HepG2 (cell line): ENCODE measurements around the gene SLC4A8. TPM values are rescaled to one million over a fixed set of nuclear protein-coding genes. Genes with fewer than 3 reads are reported as not detected.

Source experiments
- ATAC-seq: fragments of 200-7000 bp; cut with Tn5 transposase; 3 replicates; pipeline ENCODE4 v1.9.1; 2020; ENCODE audit warnings: mild to moderate bottlenecking, moderate library complexity
- BruUV-seq: library from RNA; stranded (reverse); fragments of 400-500 nt; replicated peaks from 2 replicates; lab custom pipeline; 2021; lab: Mats Ljungman, UMichigan
- CTCF ChIA-PET: fragments of 300-600 bp; formaldehyde crosslinking; extraction: SDS; loops from one replicate; lab custom pipeline; 2021; ENCODE audit warnings: low total read pairs, inconsistent platforms, low intra/inter-chr PET ratio; lab: Yijun Ruan, JAX
- POLR2A ChIA-PET: fragments of 350-600 bp; sonication (Branson Sonifier 250); formaldehyde crosslinking; loops from one replicate; lab custom pipeline; 2020; ENCODE audit warnings: antibody characterized with exemption, inconsistent platforms; lab: Yijun Ruan, JAX
- DNase-seq: peaks from one replicate; pipeline ENCODE4 v3.0.0-alpha.2; 2015; ENCODE audit warnings: low spot score
- FAIRE-seq: peaks from 3 replicates; lab custom pipeline; 2011; peaks lifted over from hg19 to GRCh38; lab: Jason Lieb, UNC
- H2AFZ ChIP-seq: one replicate; pipeline ENCODE4 v1.6.1; 2011; ENCODE audit warnings: low read length, inconsistent platforms
- H3K27ac ChIP-seq: fragments of 300-600 bp; 3 replicates; pipeline ENCODE4 v1.8.0; 2011; ENCODE audit warnings: mixed run types, mild to moderate bottlenecking, mixed read lengths, low read length, inconsistent platforms; ENCODE audit not compliant: insufficient read depth; ENCODE audit errors: extremely low read length
- H3K27me3 ChIP-seq, 2 experiments: fragments of 200-600 bp in 1 of 2; 2 replicates in 1 of 2; 3 replicates in 1 of 2; pipeline versions ENCODE4 v1.6.0 to v1.8.0; 2011; ENCODE audit warnings: low read length in 2 of 2, mild to moderate bottlenecking in 2 of 2, moderate library complexity in 2 of 2, inconsistent platforms in 1 of 2; ENCODE audit not compliant: insufficient read depth in 2 of 2, control insufficient read depth in 1 of 2
- H3K36me3 ChIP-seq, 2 experiments: fragments of 200-600 bp in 1 of 2; replicated peaks in 1 of 2; 2 replicates in 1 of 2; 3 replicates in 1 of 2; pipeline versions ENCODE4 v1.5.1 to v1.8.0; 2011; ENCODE audit warnings: low read length in 2 of 2, inconsistent platforms in 1 of 2; ENCODE audit not compliant: insufficient read depth in 2 of 2, control insufficient read depth in 1 of 2
- H3K4me1 ChIP-seq: 2 replicates; pipeline ENCODE4 v1.5.1; 2012; ENCODE audit warnings: low read length, inconsistent platforms; ENCODE audit not compliant: insufficient read depth
- H3K4me2 ChIP-seq: 2 replicates; pipeline ENCODE4 v1.6.0; 2011; ENCODE audit warnings: low read depth, low read length, inconsistent platforms
- H3K4me3 ChIP-seq, 3 experiments: fragments of 200-600 bp in 1 of 3; sonication (generic), shearing (Covaris generic) in 1 of 3; replicated peaks in 1 of 3; 2 replicates each; pipeline ENCODE4 v1.5.1; 2011 to 2016; ENCODE audit warnings: low read length in 3 of 3, inconsistent platforms in 2 of 3, low read depth in 2 of 3, mild to moderate bottlenecking in 2 of 3, control low read depth in 1 of 3, mixed read lengths in 1 of 3; ENCODE audit not compliant: insufficient read depth in 1 of 3
- H3K79me2 ChIP-seq: one replicate; pipeline ENCODE4 v1.6.1; 2011; ENCODE audit warnings: low read length, inconsistent platforms; ENCODE audit not compliant: insufficient read depth
- H3K9ac ChIP-seq: 2 replicates; pipeline ENCODE4 v1.6.0; 2011; ENCODE audit warnings: mild to moderate bottlenecking, low read depth, low read length, inconsistent platforms; ENCODE audit not compliant: insufficient read depth
- H3K9me3 ChIP-seq: 2 replicates; pipeline ENCODE4 v1.5.1; 2012; ENCODE audit warnings: mild to moderate bottlenecking, low read length
- H4K20me1 ChIP-seq: 2 replicates; pipeline ENCODE4 v1.6.0; 2011; ENCODE audit warnings: inconsistent platforms, mild to moderate bottlenecking, low read length, moderate library complexity; ENCODE audit not compliant: insufficient read depth
- CBX5 ChIP-seq: sonication (generic); formaldehyde crosslinking; IDR thresholded peaks from 2 replicates; pipeline ENCODE4 v1.4.0; 2020; ENCODE audit warnings: missing genetic modification reagents, borderline replicate concordance
- EZH2 ChIP-seq: conservative IDR thresholded peaks from 2 replicates; pipeline ENCODE4 v1.6.1; 2012; ENCODE audit warnings: mild to moderate bottlenecking, low read depth, low read length, moderate library complexity
- HNRNPH1 ChIP-seq: fragments of 200-400 bp; formaldehyde crosslinking; optimal IDR thresholded peaks from 2 replicates; pipeline ENCODE3; 2017; ENCODE audit warnings: mild to moderate bottlenecking, low read depth, low read length
- KLF16 ChIP-seq, 2 experiments: sonication (generic) in 1 of 2; formaldehyde crosslinking in 1 of 2; IDR thresholded peaks; 2 replicates each; pipeline versions ENCODE4 v1.6.1 to v1.8.0; 2016 to 2023; ENCODE audit warnings: missing genetic modification reagents in 2 of 2, missing compliant biosample characterization in 1 of 2
- KLF6 ChIP-seq: IDR thresholded peaks from 2 replicates; pipeline ENCODE4 v1.8.0; 2016; ENCODE audit warnings: missing biosample characterization, missing genetic modification reagents
- NFE2L2 ChIP-seq: fragments of 150-350 bp; IDR thresholded peaks from 2 replicates; pipeline ENCODE4 v1.6.1; 2014; ENCODE audit warnings: low read length
- NR2F2 ChIP-seq: IDR thresholded peaks from 2 replicates; pipeline ENCODE4 v1.6.1; 2012; ENCODE audit warnings: low read depth, inconsistent platforms, borderline replicate concordance
- PBX3 ChIP-seq: sonication (generic); formaldehyde crosslinking; IDR thresholded peaks from 2 replicates; pipeline ENCODE4 v1.8.1; 2023; ENCODE audit warnings: missing genetic modification reagents, inconsistent platforms, borderline replicate concordance
- SMC3 ChIP-seq: IDR thresholded peaks from 2 replicates; pipeline ENCODE4 v1.6.1; 2011; ENCODE audit warnings: low read length, improper control_type of control experiment
- THAP11 ChIP-seq: IDR thresholded peaks from 2 replicates; pipeline ENCODE4 v1.6.1; 2016; ENCODE audit warnings: missing biosample characterization, missing genetic modification reagents
- ZNF274 ChIP-seq: sonication (generic); formaldehyde crosslinking; IDR thresholded peaks from 2 replicates; pipeline ENCODE4 v1.5.1; 2020; ENCODE audit warnings: mild to moderate bottlenecking, missing genetic modification reagents
- ZNF296 ChIP-seq: sonication (generic); formaldehyde crosslinking; conservative IDR thresholded peaks from 2 replicates; pipeline ENCODE4 v1.5.0; 2020; ENCODE audit warnings: mild to moderate bottlenecking, missing genetic modification reagents
- ZNF441 ChIP-seq: sonication (generic); formaldehyde crosslinking; IDR thresholded peaks from 2 replicates; pipeline ENCODE4 v1.7.0; 2021; ENCODE audit warnings: missing genetic modification reagents, borderline replicate concordance
- WGBS: methylation state at CpG from one replicate; pipeline ENCODE4 v1.1.6; 2017; ENCODE audit warnings: low lambda C conversion rate; 5-methylcytosine and 5-hydroxymethylcytosine counted together
- in situ Hi-C: cut with HindIII; loops from 2 replicates; pipeline ENCODE4 v1.10.0; 2017; ENCODE audit warnings: low pct_unique_long_range_greater_than_20kb; ENCODE audit not compliant: extremely low pct_ligation_motif_present
- intact Hi-C: fragments of 100-400 bp; cut with micrococcal nuclease; formaldehyde crosslinking; loops from one replicate; pipeline ENCODE4 v1.10.0; 2022; ENCODE audit not compliant: unreplicated experiment
- polyA plus RNA-seq, 8 experiments: library from polyadenylated mRNA; depleted of rRNA in 3 of 8; stranded (reverse) in 7 of 8; unstranded in 1 of 8; fragments of >200 nt; fragmentation: Illumina TruSeq in 4 of 8; extraction: Trizol in 4 of 8; gene quantifications; 2 replicates each; pipeline versions ENCODE4 v1.2.1 to v1.2.3, GENCODE V29; 2011 to 2016; ENCODE audit warnings: low read depth in 4 of 8, missing spikeins in 1 of 8, mixed read lengths in 1 of 8; ENCODE audit not compliant: insufficient read depth in 1 of 8
- total RNA-seq, 5 experiments: library from RNA; depleted of rRNA; stranded (reverse); fragments of >200 nt; fragmentation: Illumina TruSeq; extraction: Trizol; gene quantifications; 2 replicates each; pipeline ENCODE4 v1.2.3, GENCODE V29; 2016; ENCODE audit warnings: low read depth in 1 of 5
- TF ChIP-seq, protein P1 (sequence below): sonication (generic); formaldehyde crosslinking; IDR thresholded peaks from 2 replicates; pipeline ENCODE4 v1.4.0; 2020; ENCODE audit warnings: missing genetic modification reagents, borderline replicate concordance
- TF ChIP-seq, protein P2 (sequence below): sonication (generic); formaldehyde crosslinking; IDR thresholded peaks from 2 replicates; pipeline ENCODE4 v1.5.1; 2020; ENCODE audit warnings: missing genetic modification reagents, mild to moderate bottlenecking, borderline replicate concordance

Gene SLC4A8
- total and polyA plus RNA-seq, 2 of the 13 experiments (the other 11 are each of a cell fraction or from before 2014, with no cell fraction given), result under 0.01 to 0.07 TPM

DNA sequence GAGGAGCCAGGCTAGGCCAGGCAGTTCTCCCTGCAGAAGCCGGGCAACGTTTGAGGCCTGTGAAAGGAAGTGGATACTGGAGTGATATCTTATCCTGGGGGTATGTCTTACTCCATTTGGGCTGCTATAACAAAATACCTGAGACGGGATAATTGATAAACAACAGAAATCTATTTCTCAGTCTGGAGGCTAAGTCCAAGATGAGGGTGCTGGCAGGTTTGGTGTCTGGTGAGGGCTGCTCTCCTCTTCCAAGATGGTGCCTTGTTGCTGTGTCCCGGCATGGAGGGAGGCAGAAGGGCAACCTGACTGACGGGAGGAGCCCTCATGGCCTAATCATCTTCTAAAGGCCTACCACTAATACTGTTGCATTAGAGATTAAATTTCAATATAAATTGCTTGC, 17.8 kb upstream of the SLC4A8 start:
- no peak for FAIRE-seq
- intact Hi-C loops (no loop called here), in situ Hi-C loops (no loop called here)
- Histone ChIP-seq H3K27me3 (no peaks in the 10 kb centered on the region), H3K4me2 (no peak overlapping the region), H3K4me1 (no peaks in the 10 kb centered on the region), H3K79me2 (no peaks in the 10 kb centered on the region), H2AFZ (no peak overlapping the region), H4K20me1 (no peaks in the 10 kb centered on the region), H3K9me3 (no peaks in the 10 kb centered on the region), H3K36me3 (no peaks in the 10 kb centered on the region), H3K9ac (no peak overlapping the region), H3K27ac (no peak overlapping the region), H3K4me3 (no peak overlapping the region)
- ChIA-PET POLR2A (no interaction called here), CTCF (no interaction called here)
- no TSS peak for BruUV-seq
- DNase-seq, result no peak
- 58% methylated on average over 5 of the region's 5 CpGs for WGBS
- TF ChIP-seq NR2F2 (no peak), SMC3 (no peak), ZNF441 (CRISPR knock-in tag) (no peak), HNRNPH1 (no peak), EZH2 (no peak), KLF16 (CRISPR knock-in tag; IDR thresholded peaks at IDR 0.05) (no peak), CBX5 (CRISPR knock-in tag) (no peak), ZNF274 (CRISPR knock-in tag) (no peak), NFE2L2 (no peak), KLF6 (CRISPR knock-in tag) (no peak), PBX3 (CRISPR knock-in tag) (no peak), ZNF296 (no peak), THAP11 (CRISPR knock-in tag) (no peak)
- TF ChIP-seq, protein P1, sequence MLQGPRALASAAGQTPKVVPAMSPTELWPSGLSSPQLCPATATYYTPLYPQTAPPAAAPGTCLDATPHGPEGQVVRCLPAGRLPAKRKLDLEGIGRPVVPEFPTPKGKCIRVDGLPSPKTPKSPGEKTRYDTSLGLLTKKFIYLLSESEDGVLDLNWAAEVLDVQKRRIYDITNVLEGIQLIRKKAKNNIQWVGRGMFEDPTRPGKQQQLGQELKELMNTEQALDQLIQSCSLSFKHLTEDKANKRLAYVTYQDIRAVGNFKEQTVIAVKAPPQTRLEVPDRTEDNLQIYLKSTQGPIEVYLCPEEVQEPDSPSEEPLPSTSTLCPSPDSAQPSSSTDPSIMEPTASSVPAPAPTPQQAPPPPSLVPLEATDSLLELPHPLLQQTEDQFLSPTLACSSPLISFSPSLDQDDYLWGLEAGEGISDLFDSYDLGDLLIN (CRISPR knock-in tag), result no peak
- TF ChIP-seq, protein P2, sequence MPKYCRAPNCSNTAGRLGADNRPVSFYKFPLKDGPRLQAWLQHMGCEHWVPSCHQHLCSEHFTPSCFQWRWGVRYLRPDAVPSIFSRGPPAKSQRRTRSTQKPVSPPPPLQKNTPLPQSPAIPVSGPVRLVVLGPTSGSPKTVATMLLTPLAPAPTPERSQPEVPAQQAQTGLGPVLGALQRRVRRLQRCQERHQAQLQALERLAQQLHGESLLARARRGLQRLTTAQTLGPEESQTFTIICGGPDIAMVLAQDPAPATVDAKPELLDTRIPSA (CRISPR knock-in tag), result no peak
- no peak for ATAC-seq
